Vagina (tissue), 2 donors: ENCODE data around the gene CNIH3. TPM values are rescaled to one million over a fixed set of nuclear protein-coding genes. Genes with fewer than 3 reads are reported as not detected.

Experiments used
- DNase-seq, 2 donors: peaks; one replicate each; pipeline ENCODE4 v3.0.0-alpha.2; 2017; ENCODE audit errors: extremely low spot score in 2 of 2
- H3K27ac ChIP-seq: fragments of 200-600 bp; sonication (generic); one replicate; pipeline ENCODE4 v1.5.1; 2019
- H3K27me3 ChIP-seq: fragments of 200-600 bp; sonication (generic); one replicate; pipeline ENCODE4 v1.5.1; 2019
- H3K36me3 ChIP-seq, 2 donors: fragments of 200-600 bp; sonication (generic); one replicate each; pipeline ENCODE4 v1.5.1; 2017 to 2019
- H3K4me1 ChIP-seq: fragments of 200-600 bp; sonication (generic); one replicate; pipeline ENCODE4 v1.5.1; 2019
- H3K4me3 ChIP-seq, 2 donors: fragments of 200-600 bp; sonication (generic); 1 replicate in 1 of 2; 2 replicates in 1 of 2; pipeline ENCODE4 v1.5.1; 2016 to 2019
- H3K9me3 ChIP-seq: fragments of 200-600 bp; sonication (generic); one replicate; pipeline ENCODE4 v1.5.1; 2019
- POLR2A ChIP-seq, 2 donors: fragments of 450-650 bp; IDR thresholded peaks; one replicate each; pipeline ENCODE4 v1.6.1; 2017; ENCODE audit warnings: antibody characterized with exemption in 2 of 2, mild to moderate bottlenecking in 2 of 2, moderate library complexity in 2 of 2
- POLR2AphosphoS5 ChIP-seq, 2 donors: sonication (generic); formaldehyde crosslinking; IDR thresholded peaks; one replicate each; pipeline ENCODE4 v1.9.0; 2017; ENCODE audit warnings: antibody characterized with exemption in 2 of 2, mild to moderate bottlenecking in 2 of 2, low read depth in 1 of 2; ENCODE audit not compliant: insufficient read depth in 1 of 2
- intact Hi-C: fragments of 100-400 bp; cut with DNase I; formaldehyde crosslinking; loops from one replicate; pipeline ENCODE4 v1.15.1; 2023
- total RNA-seq: library from RNA; depleted of rRNA; stranded (reverse); fragments of >200 nt; gene quantifications from one replicate; pipeline ENCODE4 v1.2.3, GENCODE V29; 2016
- TF ChIP-seq, protein P1 (sequence below), 3 experiments: fragments of 450-650 bp in 2 of 3; fragments of 200-600 bp in 1 of 3; sonication (generic) in 1 of 3; IDR thresholded peaks; one replicate each; pipeline ENCODE4 v1.5.1; 2017 to 2019; ENCODE audit warnings: antibody characterized with exemption in 3 of 3, mild to moderate bottlenecking in 2 of 3, moderate library complexity in 2 of 3

The CNIH3 gene
- total RNA-seq, 1 donor from 2014 or later: not detected

DNA sequence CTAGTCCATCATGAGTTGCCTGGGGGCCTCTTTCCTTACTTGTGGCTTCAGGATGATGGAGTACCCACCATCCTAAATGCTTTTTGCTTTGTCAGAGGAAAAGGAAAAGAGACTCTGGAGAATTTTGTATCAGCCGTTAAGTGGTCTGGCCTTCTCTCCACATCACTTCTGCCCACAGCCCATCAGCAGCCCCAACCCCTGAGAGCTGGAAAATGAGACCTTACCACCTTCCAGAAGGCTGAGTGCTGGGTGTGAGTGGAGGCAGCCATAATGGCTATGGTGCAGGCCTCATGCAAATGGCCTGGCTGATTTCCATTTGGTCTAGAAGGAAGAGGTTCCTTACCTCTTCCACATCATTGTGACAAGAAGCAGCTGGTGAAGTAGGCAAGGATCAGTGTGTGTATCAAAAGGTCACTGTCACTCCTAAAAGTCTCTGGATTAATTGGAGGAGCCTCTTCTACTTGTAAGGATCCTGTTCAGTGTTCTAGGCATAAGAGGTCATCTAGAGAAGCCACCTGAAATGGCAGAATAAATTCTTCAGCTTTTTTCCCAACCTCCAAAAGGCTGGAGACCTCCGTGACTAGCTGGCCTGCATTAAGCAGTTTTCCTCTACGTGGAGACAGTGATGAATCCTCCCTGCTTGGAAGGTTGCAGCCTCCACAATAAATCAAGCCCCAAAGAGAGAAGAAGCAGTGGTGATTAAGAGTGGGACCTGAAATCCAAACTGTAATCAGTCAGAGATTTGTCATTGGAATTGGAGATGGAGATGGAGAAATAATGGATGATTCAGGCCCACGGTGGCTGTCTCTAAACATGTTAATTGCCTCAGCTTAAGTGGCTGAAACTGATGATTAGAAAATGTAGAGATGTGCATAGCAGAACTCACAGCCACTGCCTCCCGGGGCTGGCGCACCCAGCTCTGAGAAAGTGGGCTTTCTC is 111.5 kb downstream of the CNIH3 start:
- no peak for TF ChIP-seq POLR2AphosphoS5 (IDR thresholded peaks at IDR 0.05; ENCODE audit: insufficient read depth in 1 of 2, low read depth in 1 of 2)
- no peak for TF ChIP-seq POLR2A (IDR thresholded peaks at IDR 0.05)
- TF ChIP-seq, protein P1, sequence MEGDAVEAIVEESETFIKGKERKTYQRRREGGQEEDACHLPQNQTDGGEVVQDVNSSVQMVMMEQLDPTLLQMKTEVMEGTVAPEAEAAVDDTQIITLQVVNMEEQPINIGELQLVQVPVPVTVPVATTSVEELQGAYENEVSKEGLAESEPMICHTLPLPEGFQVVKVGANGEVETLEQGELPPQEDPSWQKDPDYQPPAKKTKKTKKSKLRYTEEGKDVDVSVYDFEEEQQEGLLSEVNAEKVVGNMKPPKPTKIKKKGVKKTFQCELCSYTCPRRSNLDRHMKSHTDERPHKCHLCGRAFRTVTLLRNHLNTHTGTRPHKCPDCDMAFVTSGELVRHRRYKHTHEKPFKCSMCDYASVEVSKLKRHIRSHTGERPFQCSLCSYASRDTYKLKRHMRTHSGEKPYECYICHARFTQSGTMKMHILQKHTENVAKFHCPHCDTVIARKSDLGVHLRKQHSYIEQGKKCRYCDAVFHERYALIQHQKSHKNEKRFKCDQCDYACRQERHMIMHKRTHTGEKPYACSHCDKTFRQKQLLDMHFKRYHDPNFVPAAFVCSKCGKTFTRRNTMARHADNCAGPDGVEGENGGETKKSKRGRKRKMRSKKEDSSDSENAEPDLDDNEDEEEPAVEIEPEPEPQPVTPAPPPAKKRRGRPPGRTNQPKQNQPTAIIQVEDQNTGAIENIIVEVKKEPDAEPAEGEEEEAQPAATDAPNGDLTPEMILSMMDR (IDR thresholded peaks at IDR 0.05): no peak
- H3K4me3 ChIP-seq: no peak overlapping the region
- no peak for DNase-seq
- H3K4me1 ChIP-seq: peaks cover 15% of the 10 kb centered on the region
- no peaks in the 10 kb centered on the region for H3K27me3 ChIP-seq
- no peaks in the 10 kb centered on the region for H3K36me3 ChIP-seq
- peak overlapping the region; percentile 72 for H3K27ac ChIP-seq
- intact Hi-C loops: no loop called here
- H3K9me3 ChIP-seq: no peaks in the 10 kb centered on the region

GRCh38 chr1:224730540-224730939 is 114.4 kb downstream of the CNIH3 start:
- Histone ChIP-seq H3K9me3 (no peaks in the 10 kb centered on the region), H3K27me3 (no peaks in the 10 kb centered on the region), H3K27ac (peak overlapping the region; percentile 18), H3K4me1 (peaks cover 29% of the 10 kb centered on the region), H3K4me3 (no peak overlapping the region), H3K36me3 (no peaks in the 10 kb centered on the region)
- intact Hi-C loops: no loop called here
- TF ChIP-seq, protein P1 (IDR thresholded peaks at IDR 0.05): no peak
- TF ChIP-seq POLR2AphosphoS5 (IDR thresholded peaks at IDR 0.05; ENCODE audit: insufficient read depth in 1 of 2, low read depth in 1 of 2) (no peak), POLR2A (IDR thresholded peaks at IDR 0.05) (no peak)
- DNase-seq: no peak

DNA sequence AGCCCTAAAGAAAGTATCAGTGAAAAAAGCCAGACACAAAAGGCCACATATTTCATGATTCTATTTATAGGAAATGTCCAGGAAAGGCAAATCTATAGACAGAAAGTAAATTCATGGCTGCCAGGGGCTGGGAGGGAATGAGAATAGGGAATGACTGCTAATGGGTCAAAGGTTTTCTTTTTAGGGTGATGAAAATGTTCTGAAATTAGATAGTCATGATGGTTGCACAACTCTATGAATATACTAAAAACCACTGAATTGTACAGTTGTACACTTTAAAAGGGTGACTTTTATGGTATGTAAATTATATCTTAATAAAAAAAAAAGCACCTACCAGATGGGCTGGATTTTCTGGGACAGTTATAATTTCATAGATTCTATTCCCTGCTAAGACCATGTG is 114.8 kb downstream of the CNIH3 start:
- Histone ChIP-seq H3K27ac (no peak overlapping the region), H3K4me1 (peaks cover 26% of the 10 kb centered on the region), H3K27me3 (no peaks in the 10 kb centered on the region), H3K4me3 (no peak overlapping the region), H3K36me3 (no peaks in the 10 kb centered on the region), H3K9me3 (no peaks in the 10 kb centered on the region)
- DNase-seq: no peak
- TF ChIP-seq, protein P1 (IDR thresholded peaks at IDR 0.05): no peak
- no peak for TF ChIP-seq POLR2A (IDR thresholded peaks at IDR 0.05)
- no peak for TF ChIP-seq POLR2AphosphoS5 (IDR thresholded peaks at IDR 0.05; ENCODE audit: insufficient read depth in 1 of 2, low read depth in 1 of 2)
- intact Hi-C loops: no loop called here

DNA sequence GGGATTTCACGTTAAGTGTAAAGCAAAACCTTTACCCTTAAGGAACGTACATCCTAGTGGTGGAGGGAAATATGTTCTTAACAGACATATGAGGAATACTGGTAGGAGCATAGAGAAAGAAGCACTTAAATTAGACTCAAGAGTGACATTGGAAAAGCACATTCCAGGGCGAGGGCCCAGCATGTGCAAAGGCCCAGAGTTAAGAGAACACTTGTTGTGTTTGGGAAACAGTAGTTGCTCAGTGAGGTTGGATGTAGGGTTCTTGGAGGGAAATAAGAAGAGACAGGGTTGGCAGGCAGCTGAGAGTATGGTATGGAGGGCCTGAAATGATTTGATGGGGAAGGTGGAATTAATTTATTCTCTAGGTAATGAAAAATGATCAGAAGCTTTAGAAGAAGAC is 115.5 kb downstream of the CNIH3 start:
- peaks cover 27% of the 10 kb centered on the region for H3K4me1 ChIP-seq
- TF ChIP-seq POLR2A (IDR thresholded peaks at IDR 0.05) (no peak), POLR2AphosphoS5 (IDR thresholded peaks at IDR 0.05; ENCODE audit: insufficient read depth in 1 of 2, low read depth in 1 of 2) (no peak)
- TF ChIP-seq, protein P1 (IDR thresholded peaks at IDR 0.05): no peak
- no peaks in the 10 kb centered on the region for H3K36me3 ChIP-seq
- intact Hi-C loops: no loop called here
- H3K27ac ChIP-seq: peak overlapping the region; percentile 27
- no peaks in the 10 kb centered on the region for H3K27me3 ChIP-seq
- no peak overlapping the region for H3K4me3 ChIP-seq
- DNase-seq: no peak
- H3K9me3 ChIP-seq: no peaks in the 10 kb centered on the region
